ENCODE data around the gene SUOX.

DNA sequence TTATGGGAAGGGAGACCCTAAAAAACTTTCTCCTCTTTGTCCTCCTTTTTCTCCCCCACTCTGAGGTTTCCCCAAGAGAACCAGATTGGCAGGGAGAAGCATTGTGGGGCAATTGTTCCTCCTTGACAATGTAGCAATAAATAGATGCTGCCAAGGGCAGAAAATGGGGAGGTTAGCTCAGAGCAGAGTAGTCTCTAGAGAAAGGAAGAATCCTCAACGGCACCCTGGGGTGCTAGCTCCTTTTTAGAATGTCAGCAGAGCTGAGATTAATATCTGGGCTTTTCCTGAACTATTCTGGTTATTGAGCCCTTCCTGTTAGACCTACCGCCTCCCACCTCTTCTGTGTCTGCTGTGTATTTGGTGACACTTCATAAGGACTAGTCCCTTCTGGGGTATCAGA, 40.1 kb downstream of the SUOX start:
- TF ChIP-seq POLR2A (IDR thresholded peaks at IDR 0.05) (no peak), POLR2AphosphoS5 (IDR thresholded peaks at IDR 0.05; ENCODE audit: insufficient read depth in 1 of 2, low read depth in 1 of 2) (no peak), CTCF (IDR thresholded peaks at IDR 0.05) (no peak)

All from vagina (tissue), 2 donors.